DOHH2 (cell line): ENCODE measurements around the gene SAC3D1.

Source experiments
- H3F3A ChIP-seq: fragments of 200-600 bp; sonication (generic), shearing (Covaris generic); 2 replicates; pipeline ENCODE4 v1.6.0; 2016; ENCODE audit warnings: antibody characterized with exemption, mild to moderate bottlenecking; ENCODE audit not compliant: control insufficient read depth, insufficient read depth
- H3K27ac ChIP-seq: fragments of 200-600 bp; sonication (generic); 2 replicates; pipeline ENCODE4 v1.5.1; 2014; ENCODE audit warnings: low read depth, mild to moderate bottlenecking, low read length, moderate library complexity
- H3K27me3 ChIP-seq: fragments of 200-600 bp; sonication (generic); 2 replicates; pipeline ENCODE4 v1.6.1; 2014; ENCODE audit warnings: mild to moderate bottlenecking, low read length, mixed read lengths; ENCODE audit not compliant: control insufficient read depth
- H3K36me3 ChIP-seq: fragments of 200-600 bp; sonication (generic); 2 replicates; pipeline ENCODE4 v1.6.1; 2014; ENCODE audit warnings: mild to moderate bottlenecking, low read length, moderate library complexity, mixed read lengths; ENCODE audit not compliant: control insufficient read depth
- H3K4me1 ChIP-seq: fragments of 200-600 bp; sonication (generic); 2 replicates; pipeline ENCODE4 v1.6.1; 2014; ENCODE audit warnings: mild to moderate bottlenecking, low read length, mixed read lengths; ENCODE audit not compliant: control insufficient read depth
- H3K4me2 ChIP-seq: fragments of 200-600 bp; sonication (generic); 2 replicates; pipeline ENCODE4 v1.6.0; 2014; ENCODE audit warnings: mild to moderate bottlenecking, low read length, moderate library complexity
- H3K4me3 ChIP-seq: fragments of 200-600 bp; sonication (generic); 2 replicates; pipeline ENCODE4 v1.5.1; 2014; ENCODE audit warnings: mild to moderate bottlenecking, low read length, mixed read lengths
- H3K79me2 ChIP-seq: fragments of 200-600 bp; sonication (generic); 2 replicates; pipeline ENCODE4 v1.6.1; 2014; ENCODE audit warnings: mild to moderate bottlenecking, low read length, mixed read lengths; ENCODE audit not compliant: control insufficient read depth
- H3K9me2 ChIP-seq: fragments of 200-600 bp; sonication (generic); replicated peaks from 2 replicates; pipeline ENCODE4 v1.6.1; 2014; ENCODE audit warnings: mild to moderate bottlenecking, low read length, mixed read lengths; ENCODE audit not compliant: control insufficient read depth
- H3K9me3 ChIP-seq: fragments of 200-600 bp; sonication (generic); 2 replicates; pipeline ENCODE4 v1.6.1; 2014; ENCODE audit warnings: antibody characterized with exemption, low read length, mixed read lengths; ENCODE audit not compliant: control insufficient read depth, insufficient read depth
- H4K20me1 ChIP-seq: fragments of 200-600 bp; sonication (generic); 2 replicates; pipeline ENCODE4 v1.6.0; 2014; ENCODE audit warnings: low read depth, mild to moderate bottlenecking, antibody characterized with exemption, low read length, moderate library complexity; ENCODE audit not compliant: control insufficient read depth, insufficient read depth
- CTCF ChIP-seq: fragments of 200-600 bp; sonication (generic); IDR thresholded peaks from one replicate; pipeline ENCODE4 v1.5.1; 2014; ENCODE audit warnings: antibody characterized with exemption, mild to moderate bottlenecking, low read depth, low read length; ENCODE audit not compliant: poor library complexity, severe bottlenecking
- EZH2phosphoT487 ChIP-seq: fragments of 200-600 bp; sonication (generic); IDR thresholded peaks from 2 replicates; pipeline ENCODE4 v1.6.1; 2017; ENCODE audit warnings: borderline replicate concordance, mild to moderate bottlenecking, antibody characterized with exemption, low read length, moderate library complexity, mixed read lengths

Gene SAC3D1

GRCh38 chr11:65008016-65008415 is 33.0 kb upstream of the SAC3D1 start:
- Histone ChIP-seq H3F3A (peaks cover 3% of the 10 kb centered on the region; the same call in 1 of the 2 replicates), H3K27me3 (no peaks in the 10 kb centered on the region), H3K36me3 (no peaks in the 10 kb centered on the region), H3K4me2 (no peak overlapping the region), H3K79me2 (no peaks in the 10 kb centered on the region), H4K20me1 (no peaks in the 10 kb centered on the region), H3K9me2 (no peaks in the 10 kb centered on the region), H3K4me3 (no peak overlapping the region), H3K9me3 (no peaks in the 10 kb centered on the region), H3K4me1 (peaks cover 10% of the 10 kb centered on the region), H3K27ac (no peak overlapping the region)
- no peak for TF ChIP-seq EZH2phosphoT487
- TF ChIP-seq CTCF: no peak

- no peaks in the 10 kb centered on the region for H3K36me3 ChIP-seq
- no peak for TF ChIP-seq CTCF
- no peak for TF ChIP-seq EZH2phosphoT487
- no peak overlapping the region for H3K4me3 ChIP-seq
- H3K79me2 ChIP-seq: no peaks in the 10 kb centered on the region
- H3K9me2 ChIP-seq: no peaks in the 10 kb centered on the region
- H3K27ac ChIP-seq: no peak overlapping the region
- peaks cover 6% of the 10 kb centered on the region; the same call in 1 of the 2 replicates for H3F3A ChIP-seq
- no peaks in the 10 kb centered on the region for H4K20me1 ChIP-seq
- H3K4me2 ChIP-seq: no peak overlapping the region
- H3K9me3 ChIP-seq: no peaks in the 10 kb centered on the region
- no peaks in the 10 kb centered on the region for H3K27me3 ChIP-seq
- H3K4me1 ChIP-seq: peaks cover 14% of the 10 kb centered on the region
These were observed 32.1 kb upstream of the SAC3D1 start for GRCh38 chr11:65008873-65009272.

GRCh38 chr11:65013130-65013887 is 27.7 kb upstream of the SAC3D1 start:
- Histone ChIP-seq H3K27ac (peak overlapping the region; percentile 89), H3K4me3 (peak overlapping the region; percentile 83), H3K4me1 (peaks cover 42% of the 10 kb centered on the region), H3F3A (peaks cover 6% of the 10 kb centered on the region; the same call in 1 of the 2 replicates), H3K27me3 (no peaks in the 10 kb centered on the region), H3K36me3 (peaks cover 21% of the 10 kb centered on the region), H3K79me2 (peaks cover 34% of the 10 kb centered on the region), H4K20me1 (no peaks in the 10 kb centered on the region), H3K4me2 (peak overlapping the region; percentile 81), H3K9me2 (no peaks in the 10 kb centered on the region), H3K9me3 (no peaks in the 10 kb centered on the region)
- peak; percentile 73 for TF ChIP-seq CTCF
- no peak for TF ChIP-seq EZH2phosphoT487
